HG03520 (cell line): Measurements from ENCODE around the gene CDA.
A peak's percentile ranks its signal among the peaks of the same experiment; 100 is the strongest.

Experiments used
- ATAC-seq: cut with Tn5 transposase; IDR thresholded peaks from one replicate; pipeline ENCODE4 v1.9.1; 2021; ENCODE audit warnings: mild to moderate bottlenecking, moderate library complexity; ENCODE audit not compliant: unreplicated experiment

CDA gene

GRCh38 chr1:20645414-20645813 is 56.5 kb downstream of the CDA start:
- ATAC-seq, result no peak

DNA sequence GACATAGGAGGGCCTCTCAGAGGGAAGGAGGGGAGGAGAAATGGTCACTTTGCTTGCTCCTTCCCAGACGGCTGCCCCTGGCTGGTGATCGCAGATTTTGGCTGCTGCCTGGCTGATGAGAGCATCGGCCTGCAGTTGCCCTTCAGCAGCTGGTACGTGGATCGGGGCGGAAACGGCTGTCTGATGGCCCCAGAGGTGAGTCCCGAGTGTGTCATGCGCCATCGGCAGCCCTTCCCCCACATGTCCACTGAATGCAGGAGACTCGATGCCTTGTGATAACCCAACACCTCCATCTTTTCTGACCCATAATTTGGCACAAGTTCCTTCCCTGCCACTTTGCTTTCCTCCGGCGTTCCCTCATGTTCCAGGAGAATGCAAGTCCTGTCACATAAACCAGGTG is 59.5 kb downstream of the CDA start:
- no peak for ATAC-seq

- ATAC-seq, result no peak
Measured at GRCh38 chr1:20648946-20649345, 60.0 kb downstream of the CDA start.

DNA sequence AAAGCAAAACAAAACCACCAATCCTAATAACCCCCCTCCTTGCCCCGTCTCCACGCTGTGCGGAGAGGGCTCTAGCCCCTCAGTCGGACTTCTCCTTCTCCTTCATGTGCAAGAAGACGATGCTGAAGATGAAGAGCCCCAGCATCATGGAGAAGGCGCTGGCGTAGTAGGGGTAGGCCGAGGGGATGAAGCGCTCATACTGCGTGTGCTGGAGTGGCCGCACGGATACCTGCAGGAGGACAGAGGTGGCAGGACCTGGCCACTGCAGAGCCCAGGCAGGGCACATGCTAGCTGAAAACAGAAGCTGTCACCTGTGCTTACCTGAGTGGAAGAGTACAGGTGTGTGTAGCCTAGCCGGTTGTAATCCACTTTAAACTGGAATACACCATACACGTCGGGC is 63.4 kb downstream of the CDA start:
- ATAC-seq, result no peak

GRCh38 chr1:20654104-20654690 is 65.3 kb downstream of the CDA start:
- no peak for ATAC-seq

GRCh38 chr1:20657024-20657423 is 68.1 kb downstream of the CDA start:
- ATAC-seq, result no peak

GRCh38 chr1:20658166-20658915 is 69.4 kb downstream of the CDA start:
- no peak for ATAC-seq

- ATAC-seq, result no peak
Measured at GRCh38 chr1:20660363-20660762, 71.5 kb downstream of the CDA start.

- ATAC-seq, result no peak
Measured at GRCh38 chr1:20660847-20661206, 71.9 kb downstream of the CDA start.

GRCh38 chr1:20661207-20662109 is 72.6 kb downstream of the CDA start, which contains the start of gene DDOST:
Gene DDOST, minus strand, starts transcription at chr1:20661369. Its CDS starts 19 bp downstream, at chr1:20661350.
- peak; percentile 95 for ATAC-seq

GRCh38 chr1:20662110-20662475 is 73.2 kb downstream of the CDA start:
- no peak for ATAC-seq

DNA sequence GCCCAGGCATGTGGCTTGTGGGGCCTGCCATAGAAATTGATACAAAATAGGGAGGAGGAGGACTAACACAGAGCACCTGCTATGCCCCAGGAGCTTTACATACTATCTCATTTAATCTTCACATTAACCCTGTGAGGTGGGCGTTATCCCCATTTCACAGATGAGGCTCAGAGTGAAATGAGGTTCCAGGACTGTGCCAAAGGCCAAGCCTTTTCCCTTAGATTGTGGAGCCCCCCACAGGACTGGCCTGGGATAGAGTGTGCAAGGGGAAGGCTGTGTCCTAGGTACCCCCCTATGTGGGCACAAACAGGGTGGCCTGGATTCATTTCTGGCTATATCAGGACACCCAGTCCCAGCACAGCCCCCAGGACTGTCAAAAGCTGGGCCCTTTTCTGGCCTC is 74.5 kb downstream of the CDA start:
- ATAC-seq, result no peak

DNA sequence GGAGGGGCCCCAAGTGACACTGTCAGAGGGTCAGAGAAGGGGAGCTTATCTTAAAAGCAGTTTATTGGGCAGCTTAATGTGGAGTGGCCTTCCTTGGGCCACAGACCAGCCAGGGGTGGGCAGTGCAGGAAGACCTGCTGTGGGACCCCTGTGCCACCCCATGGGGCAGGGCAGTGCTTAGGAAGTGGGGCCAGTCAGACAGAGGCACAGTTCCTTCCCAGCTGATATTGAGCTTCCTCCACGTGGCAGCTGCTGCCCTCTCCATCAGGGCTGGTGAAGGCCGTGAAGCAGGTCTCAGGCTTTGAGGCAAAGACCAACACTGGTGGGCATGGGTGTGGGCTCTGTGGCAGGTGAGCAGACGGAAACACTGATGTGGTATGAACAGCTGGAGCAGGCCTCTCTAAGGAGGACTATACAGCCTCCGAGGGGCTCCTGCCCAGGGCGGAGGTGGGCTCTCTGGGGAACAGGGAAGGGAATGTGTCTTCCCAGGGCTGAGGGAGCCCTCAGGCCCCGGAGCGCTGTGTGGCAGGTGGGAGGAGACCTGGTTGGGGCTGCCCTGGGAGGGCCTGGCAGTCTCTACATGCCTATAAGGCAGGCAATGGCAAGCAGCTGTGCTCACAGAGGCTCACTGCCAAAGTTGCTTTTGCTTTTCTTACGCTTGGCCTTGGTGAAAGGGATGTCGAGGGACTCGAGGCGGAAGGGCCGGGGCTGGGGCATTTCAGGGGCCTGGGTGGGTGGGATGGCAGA is 75.2 kb downstream of the CDA start:
- no peak for ATAC-seq

DNA sequence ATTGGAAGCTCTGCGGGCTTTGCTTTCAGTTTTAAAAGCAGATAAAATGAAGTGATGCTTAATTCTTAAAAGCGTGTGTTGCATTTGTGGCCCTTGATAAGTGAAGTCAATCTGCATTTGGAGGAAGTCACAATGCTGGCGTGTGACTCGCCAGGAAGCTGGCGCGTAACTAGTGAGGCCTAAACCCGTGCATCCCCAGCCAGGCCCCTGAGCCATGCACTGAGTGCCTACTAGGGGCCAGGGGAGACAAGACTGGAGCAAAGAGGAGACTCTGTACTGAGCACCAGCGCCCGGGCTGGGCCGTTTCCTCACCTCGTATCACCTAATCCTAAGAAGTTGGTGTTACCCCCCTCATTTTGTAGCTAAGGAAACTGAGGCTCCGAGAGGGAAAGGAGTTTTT is 76.8 kb downstream of the CDA start:
- ATAC-seq, result no peak

- ATAC-seq, result no peak
Measured at GRCh38 chr1:20666146-20666545, 77.2 kb downstream of the CDA start.

GRCh38 chr1:20666804-20667203 is 77.9 kb downstream of the CDA start:
- no peak for ATAC-seq
